HG02610 (cell line): ENCODE results near the gene RAPGEF5.

Experiments used
- ATAC-seq: cut with Tn5 transposase; IDR thresholded peaks from one replicate; pipeline ENCODE4 v1.9.1; 2021; ENCODE audit warnings: mild to moderate bottlenecking, moderate library complexity; ENCODE audit not compliant: unreplicated experiment

RAPGEF5 gene

DNA sequence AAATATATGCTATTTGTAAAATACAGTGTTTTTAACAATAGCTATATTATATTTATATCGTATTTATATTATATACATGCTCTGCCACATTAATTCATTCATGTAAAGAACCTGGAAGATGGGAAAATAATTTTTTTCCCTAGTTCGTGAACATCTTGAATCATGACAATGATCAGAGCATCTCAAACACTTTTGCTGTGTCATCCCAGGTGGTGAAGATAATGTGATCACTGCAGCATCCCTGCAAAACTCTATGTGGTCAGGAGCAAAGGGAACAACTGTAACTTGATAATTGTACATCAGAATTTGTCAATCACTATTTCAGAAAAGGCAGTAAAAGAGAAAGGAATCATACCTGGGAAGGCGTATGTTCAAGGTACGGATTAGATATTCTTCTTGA lies 39.3 kb downstream of the RAPGEF5 start:
- ATAC-seq: no peak

DNA sequence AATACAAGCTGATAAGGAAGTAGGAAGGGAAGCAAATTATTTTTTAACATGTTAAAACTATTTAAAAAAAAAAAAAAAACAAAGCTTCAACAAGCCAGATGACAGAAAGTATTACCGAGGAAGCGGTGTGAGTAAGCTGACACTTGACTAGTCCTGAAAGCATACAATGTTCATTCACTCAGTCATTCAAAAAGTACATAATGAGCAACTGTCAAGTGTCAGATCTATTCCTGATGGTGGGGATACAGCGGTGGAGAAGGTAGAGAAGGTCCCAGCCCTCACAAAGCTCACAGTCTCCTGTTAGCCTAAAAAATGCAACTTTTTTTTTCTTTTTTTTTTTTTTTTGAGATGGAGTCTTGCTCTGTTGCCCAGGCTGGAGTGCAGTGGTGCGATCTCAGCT lies 40.0 kb downstream of the RAPGEF5 start:
- ATAC-seq: no peak

GRCh38 chr7:22307816-22308215 lies 49.1 kb downstream of the RAPGEF5 start:
- ATAC-seq: no peak

GRCh38 chr7:22305706-22306105 lies 51.2 kb downstream of the RAPGEF5 start:
- ATAC-seq: no peak

DNA sequence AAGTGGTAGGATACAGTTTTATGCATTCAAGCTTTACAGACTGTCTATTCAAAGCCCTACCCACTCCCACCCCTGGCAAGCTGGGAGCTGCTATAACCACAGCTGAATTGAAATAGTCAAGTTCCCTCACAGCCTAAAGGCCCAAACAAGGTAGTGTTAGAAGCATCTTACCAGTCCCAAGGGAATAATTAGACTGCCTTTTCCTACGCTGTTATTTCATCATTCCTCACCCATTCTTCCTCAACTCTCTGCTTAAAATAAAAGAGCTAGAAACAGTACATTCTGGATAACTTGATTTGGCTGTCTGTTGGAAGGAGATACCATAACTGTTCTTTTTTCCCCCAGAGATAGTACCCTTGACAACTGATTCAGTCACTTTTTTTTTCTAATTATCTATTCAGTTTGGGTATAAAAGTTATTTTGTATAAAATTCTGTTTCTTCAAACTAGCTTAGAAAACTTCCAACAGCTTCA lies 54.0 kb downstream of the RAPGEF5 start:
- ATAC-seq: no peak

- no peak for ATAC-seq
These were observed 54.8 kb downstream of the RAPGEF5 start for GRCh38 chr7:22302193-22302592.

- no peak for ATAC-seq
These were observed 55.2 kb downstream of the RAPGEF5 start for GRCh38 chr7:22301790-22302189.

DNA sequence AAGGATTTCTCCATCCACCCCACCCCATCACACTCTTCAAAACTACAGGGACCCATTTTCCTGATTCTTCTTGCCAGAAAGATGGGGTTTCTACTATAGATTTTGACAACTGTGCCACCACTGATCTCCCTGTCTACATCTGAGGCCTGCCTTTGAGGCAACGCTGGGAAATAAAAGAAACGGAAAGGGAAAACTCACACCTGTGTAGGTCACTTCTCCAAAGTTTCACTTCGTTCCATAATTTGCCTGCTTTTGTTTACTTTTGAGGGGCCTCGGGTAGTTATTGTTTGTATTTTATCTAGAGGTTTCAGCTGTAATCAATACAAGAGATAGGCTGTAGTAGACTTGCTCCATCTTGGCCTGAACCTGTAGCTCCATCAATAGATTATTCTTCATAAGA lies 56.1 kb downstream of the RAPGEF5 start:
- ATAC-seq: no peak

GRCh38 chr7:22296916-22297315 lies 60.0 kb downstream of the RAPGEF5 start:
- no peak for ATAC-seq

- ATAC-seq: peak; percentile 57
These were observed 60.7 kb downstream of the RAPGEF5 start for GRCh38 chr7:22296265-22296566.

GRCh38 chr7:22295402-22296264 lies 61.3 kb downstream of the RAPGEF5 start:
- ATAC-seq: no peak

GRCh38 chr7:22292531-22292930 lies 64.4 kb downstream of the RAPGEF5 start:
- ATAC-seq: no peak

- ATAC-seq: no peak
These were observed 65.0 kb downstream of the RAPGEF5 start for GRCh38 chr7:22291977-22292376.

DNA sequence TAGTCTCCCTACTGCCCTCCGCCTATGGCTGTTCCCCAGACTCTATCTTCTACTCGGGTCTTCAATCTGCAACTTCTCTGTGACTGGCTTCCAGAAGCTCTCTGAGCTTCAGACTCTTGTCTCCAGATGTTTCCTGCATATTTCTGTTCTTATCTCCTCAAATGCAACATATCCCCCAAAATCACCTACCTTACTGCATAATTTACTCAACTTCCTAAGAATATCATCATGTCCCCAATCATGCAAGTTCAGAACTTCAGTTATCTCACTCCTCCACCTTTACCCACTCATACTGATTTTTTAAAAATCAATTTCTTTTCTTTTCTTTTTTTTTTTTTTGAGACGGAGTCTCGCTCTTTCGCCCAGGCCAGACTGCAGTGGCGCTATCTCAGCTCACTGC lies 68.8 kb downstream of the RAPGEF5 start:
- ATAC-seq: no peak

DNA sequence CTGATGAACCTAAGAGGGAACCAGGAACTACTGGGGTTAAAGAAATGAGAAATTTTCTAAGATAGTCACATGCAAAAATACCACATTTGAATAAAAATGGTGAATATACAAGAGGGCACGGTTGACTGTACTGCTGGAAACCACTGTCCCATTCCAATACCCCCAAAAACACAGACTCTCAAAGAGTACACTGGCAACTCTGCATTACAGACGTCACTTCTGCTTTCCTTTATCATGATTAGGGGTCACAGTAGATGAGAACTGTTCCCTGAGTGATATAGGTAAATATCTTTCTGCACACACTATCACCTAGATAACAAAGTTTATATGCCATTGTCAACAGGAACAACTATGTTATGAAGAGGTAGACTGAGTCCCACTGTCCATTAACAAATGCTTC lies 69.5 kb downstream of the RAPGEF5 start:
- no peak for ATAC-seq

- no peak for ATAC-seq
These were observed 70.5 kb downstream of the RAPGEF5 start for GRCh38 chr7:22286436-22286835.

DNA sequence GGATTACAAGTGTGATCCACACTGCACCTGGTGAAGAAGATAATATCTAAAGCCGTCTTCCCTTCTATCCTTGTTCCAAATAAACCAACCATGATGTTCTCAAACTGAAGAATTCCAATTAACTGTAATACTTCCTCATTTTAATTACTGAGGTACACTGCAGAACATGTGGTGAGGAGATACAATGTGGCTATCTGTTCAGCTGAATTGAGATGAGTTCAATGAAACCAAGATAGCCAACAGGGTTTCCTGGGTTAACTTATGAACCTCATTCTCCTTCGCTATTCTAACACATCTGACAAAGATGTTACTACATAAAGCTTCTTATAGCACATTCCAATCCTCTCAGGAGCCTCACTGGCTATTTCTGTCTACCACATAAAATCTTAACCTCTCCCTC lies 75.5 kb downstream of the RAPGEF5 start:
- ATAC-seq: no peak

- no peak for ATAC-seq
These were observed 76.9 kb downstream of the RAPGEF5 start for GRCh38 chr7:22280031-22280430.

DNA sequence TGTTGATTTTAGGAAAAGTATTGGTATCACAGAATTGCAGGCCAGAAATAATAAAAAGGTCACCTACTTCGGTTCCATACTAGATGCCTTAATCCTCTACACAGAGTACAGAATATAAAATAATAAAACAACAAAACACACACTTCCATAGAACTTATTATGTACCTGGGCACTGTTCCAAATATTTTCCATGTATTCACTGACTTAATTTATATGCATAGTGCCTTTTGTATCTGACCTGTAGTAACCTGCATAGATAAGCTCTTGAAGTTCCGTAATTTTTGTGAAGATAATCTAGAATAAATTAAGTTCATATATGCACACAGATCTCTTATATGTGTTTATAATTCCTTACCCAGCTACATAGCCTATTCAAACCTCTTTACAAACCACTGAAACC lies 78.3 kb downstream of the RAPGEF5 start:
- no peak for ATAC-seq

DNA sequence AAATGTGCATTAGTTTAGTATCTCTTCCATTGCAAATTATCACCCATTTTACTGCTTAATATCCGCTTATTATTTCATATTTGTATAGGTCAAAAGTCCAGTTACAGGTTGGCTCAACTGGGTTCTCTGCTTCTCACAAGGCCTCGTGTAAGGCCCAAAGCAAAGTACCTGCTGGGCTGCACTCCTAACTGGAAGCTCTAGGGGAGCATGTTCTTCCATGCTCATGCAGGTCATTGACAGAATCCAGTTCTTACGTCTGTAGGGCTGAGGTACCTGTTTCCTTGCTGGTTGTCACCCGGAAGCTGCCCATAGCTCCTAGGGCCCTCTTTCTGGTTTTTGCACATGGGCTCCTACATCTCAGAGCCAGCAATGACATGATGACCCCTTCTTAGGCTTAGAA lies 79.6 kb downstream of the RAPGEF5 start:
- ATAC-seq: no peak

DNA sequence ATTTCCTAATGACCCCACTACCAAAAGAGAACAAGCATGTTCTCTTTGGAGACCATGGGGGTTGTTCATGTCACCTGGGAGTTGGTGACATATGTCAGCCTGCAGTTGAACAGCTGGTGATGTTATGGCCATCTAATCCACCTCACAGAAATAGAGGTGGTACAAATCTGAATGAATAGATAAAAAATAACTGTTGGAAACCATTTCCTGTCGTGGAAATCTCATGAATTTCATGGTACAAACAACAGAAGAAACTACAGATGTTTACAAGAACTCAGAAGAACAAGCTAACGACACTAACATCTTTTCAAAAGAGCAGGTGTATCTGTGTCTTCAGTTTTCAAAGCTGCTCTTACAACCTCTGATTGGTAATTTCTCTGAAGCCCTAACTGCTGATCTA lies 81.3 kb downstream of the RAPGEF5 start:
- ATAC-seq: no peak

DNA sequence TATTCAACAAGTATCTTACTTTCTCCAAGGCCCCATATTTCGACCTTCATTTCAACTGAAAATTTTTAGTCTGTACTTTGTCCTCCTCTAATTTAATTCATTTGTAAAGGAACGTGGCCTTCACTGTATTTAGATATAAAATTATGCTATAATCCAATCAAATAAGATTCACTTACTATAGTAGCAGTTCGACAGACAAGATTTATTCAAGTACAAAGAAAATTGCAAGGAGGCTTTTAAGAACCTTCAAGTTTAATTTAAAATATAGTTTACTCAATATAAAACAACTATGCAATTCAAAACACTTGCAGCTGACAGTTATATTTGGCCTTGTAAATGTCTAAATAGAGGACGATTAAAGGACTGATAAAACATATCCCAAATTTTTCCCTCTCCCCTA lies 85.6 kb downstream of the RAPGEF5 start:
- ATAC-seq: no peak

DNA sequence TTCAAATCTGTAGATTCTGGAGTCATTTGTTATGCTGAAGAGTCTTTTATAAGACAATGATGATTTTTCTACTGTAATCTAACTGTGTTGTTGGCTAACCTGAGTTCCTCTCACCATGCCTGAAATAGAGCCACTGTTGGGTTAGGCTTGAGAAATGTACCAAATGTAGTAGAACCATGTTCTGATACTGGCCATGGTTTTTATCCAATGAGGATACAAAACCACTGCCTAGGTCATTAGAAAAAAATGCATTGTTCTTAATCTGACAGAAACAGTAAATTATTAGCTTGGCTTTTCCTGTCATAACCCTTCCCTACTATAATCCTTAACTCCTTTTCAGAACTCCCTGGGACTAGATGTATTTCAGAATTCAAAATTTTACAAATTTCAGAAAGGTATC lies 86.6 kb downstream of the RAPGEF5 start:
- ATAC-seq: no peak
